ENCODE measurements around the gene KCTD7.
"Not testable (repeated sequence)": the region's sequence is repeated elsewhere in the genome, so short reads cannot be mapped to it uniquely, and the experiment has no call there.

KCTD7 gene

GRCh38 chr7:66683770-66684123, 55.1 kb downstream of the KCTD7 start:
- Histone ChIP-seq H3K27ac (ENCODE audit: low read depth, low read length) (no peak overlapping the region), H3K36me3 (ENCODE audit: control insufficient read depth, low read length) (peaks cover 6% of the 10 kb centered on the region; the same call in 1 of the 2 replicates), H3F3A (ENCODE audit: control insufficient read depth, insufficient read depth) (peaks cover 18% of the 10 kb centered on the region), H3K79me2 (ENCODE audit: control insufficient read depth, low read length) (peaks cover 78% of the 10 kb centered on the region), H3K9me2 (replicated peaks; ENCODE audit: control insufficient read depth, low read length) (no peaks in the 10 kb centered on the region), H3K4me1 (ENCODE audit: control insufficient read depth, low read length) (peaks cover 36% of the 10 kb centered on the region), H3K27me3 (ENCODE audit: control insufficient read depth, low read length) (no peaks in the 10 kb centered on the region), H4K20me1 (ENCODE audit: control insufficient read depth, insufficient read depth, low read depth, low read length) (no peaks in the 10 kb centered on the region), H3K9me3 (ENCODE audit: control insufficient read depth, insufficient read depth, low read length) (no peaks in the 10 kb centered on the region), H3K4me3 (ENCODE audit: low read length) (no peak overlapping the region), H3K4me2 (ENCODE audit: low read length) (no peak overlapping the region)
- TF ChIP-seq, protein P1, sequence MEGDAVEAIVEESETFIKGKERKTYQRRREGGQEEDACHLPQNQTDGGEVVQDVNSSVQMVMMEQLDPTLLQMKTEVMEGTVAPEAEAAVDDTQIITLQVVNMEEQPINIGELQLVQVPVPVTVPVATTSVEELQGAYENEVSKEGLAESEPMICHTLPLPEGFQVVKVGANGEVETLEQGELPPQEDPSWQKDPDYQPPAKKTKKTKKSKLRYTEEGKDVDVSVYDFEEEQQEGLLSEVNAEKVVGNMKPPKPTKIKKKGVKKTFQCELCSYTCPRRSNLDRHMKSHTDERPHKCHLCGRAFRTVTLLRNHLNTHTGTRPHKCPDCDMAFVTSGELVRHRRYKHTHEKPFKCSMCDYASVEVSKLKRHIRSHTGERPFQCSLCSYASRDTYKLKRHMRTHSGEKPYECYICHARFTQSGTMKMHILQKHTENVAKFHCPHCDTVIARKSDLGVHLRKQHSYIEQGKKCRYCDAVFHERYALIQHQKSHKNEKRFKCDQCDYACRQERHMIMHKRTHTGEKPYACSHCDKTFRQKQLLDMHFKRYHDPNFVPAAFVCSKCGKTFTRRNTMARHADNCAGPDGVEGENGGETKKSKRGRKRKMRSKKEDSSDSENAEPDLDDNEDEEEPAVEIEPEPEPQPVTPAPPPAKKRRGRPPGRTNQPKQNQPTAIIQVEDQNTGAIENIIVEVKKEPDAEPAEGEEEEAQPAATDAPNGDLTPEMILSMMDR (IDR thresholded peaks at IDR 0.05; ENCODE audit: low read depth, low read length, poor library complexity, severe bottlenecking) = no peak
- no peak for TF ChIP-seq EZH2phosphoT487 (IDR thresholded peaks at IDR 0.05; ENCODE audit: borderline replicate concordance, low read length)

DNA sequence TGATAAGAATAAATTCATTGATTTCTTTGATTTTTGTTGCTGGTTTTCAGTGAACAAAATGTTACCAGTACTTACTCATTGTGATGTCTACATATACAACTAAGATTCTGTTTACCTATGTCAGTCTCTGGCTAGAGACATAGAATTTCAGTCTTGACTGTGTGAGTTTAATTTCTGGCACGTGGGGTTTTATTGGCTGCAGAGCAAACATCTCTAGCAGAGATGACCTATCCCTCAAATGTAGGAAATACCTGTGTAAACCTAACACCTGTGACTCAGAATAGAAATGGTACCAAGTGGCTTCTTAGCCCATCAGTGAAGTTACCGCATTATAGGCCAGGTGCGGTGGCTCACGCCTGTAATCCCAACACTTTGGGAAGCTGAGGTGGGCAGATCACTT, 57.0 kb downstream of the KCTD7 start:
- not testable (repeated sequence) for H3K27ac ChIP-seq (ENCODE audit: low read depth, low read length); H3F3A ChIP-seq (ENCODE audit: control insufficient read depth, insufficient read depth); H3K4me3 ChIP-seq (ENCODE audit: low read length); H3K9me2 ChIP-seq (replicated peaks; ENCODE audit: control insufficient read depth, low read length); H4K20me1 ChIP-seq (ENCODE audit: control insufficient read depth, insufficient read depth, low read depth, low read length); H3K36me3 ChIP-seq (ENCODE audit: control insufficient read depth, low read length); H3K9me3 ChIP-seq (ENCODE audit: control insufficient read depth, insufficient read depth, low read length); H3K4me2 ChIP-seq (ENCODE audit: low read length); H3K27me3 ChIP-seq (ENCODE audit: control insufficient read depth, low read length)
- peaks cover 59% of the 10 kb centered on the region for H3K79me2 ChIP-seq (ENCODE audit: control insufficient read depth, low read length)
- H3K4me1 ChIP-seq (ENCODE audit: control insufficient read depth, low read length) = peaks cover 17% of the 10 kb centered on the region

GRCh38 chr7:66687186-66687585, 58.5 kb downstream of the KCTD7 start:
- Histone ChIP-seq H3K4me1 (ENCODE audit: control insufficient read depth, low read length) (peaks cover 10% of the 10 kb centered on the region), H3K4me2 (ENCODE audit: low read length) (no peak overlapping the region), H3K36me3 (ENCODE audit: control insufficient read depth, low read length) (peaks cover 3% of the 10 kb centered on the region; the same call in 1 of the 2 replicates), H3K27me3 (ENCODE audit: control insufficient read depth, low read length) (no peaks in the 10 kb centered on the region), H4K20me1 (ENCODE audit: control insufficient read depth, insufficient read depth, low read depth, low read length) (no peaks in the 10 kb centered on the region), H3K4me3 (ENCODE audit: low read length) (no peak overlapping the region), H3K27ac (ENCODE audit: low read depth, low read length) (no peak overlapping the region), H3K79me2 (ENCODE audit: control insufficient read depth, low read length) (peaks cover 47% of the 10 kb centered on the region), H3F3A (ENCODE audit: control insufficient read depth, insufficient read depth) (no peaks in the 10 kb centered on the region), H3K9me3 (ENCODE audit: control insufficient read depth, insufficient read depth, low read length) (no peaks in the 10 kb centered on the region), H3K9me2 (replicated peaks; ENCODE audit: control insufficient read depth, low read length) (no peaks in the 10 kb centered on the region)
- no peak for TF ChIP-seq EZH2phosphoT487 (IDR thresholded peaks at IDR 0.05; ENCODE audit: borderline replicate concordance, low read length)
- TF ChIP-seq, protein P1 (IDR thresholded peaks at IDR 0.05; ENCODE audit: low read depth, low read length, poor library complexity, severe bottlenecking) = no peak

GRCh38 chr7:66687672-66688071, 59.0 kb downstream of the KCTD7 start:
- not testable (repeated sequence) for H3F3A ChIP-seq (ENCODE audit: control insufficient read depth, insufficient read depth); H3K4me3 ChIP-seq (ENCODE audit: low read length); H4K20me1 ChIP-seq (ENCODE audit: control insufficient read depth, insufficient read depth, low read depth, low read length); H3K27me3 ChIP-seq (ENCODE audit: control insufficient read depth, low read length); H3K36me3 ChIP-seq (ENCODE audit: control insufficient read depth, low read length); H3K4me2 ChIP-seq (ENCODE audit: low read length); H3K4me1 ChIP-seq (ENCODE audit: control insufficient read depth, low read length); H3K9me2 ChIP-seq (replicated peaks; ENCODE audit: control insufficient read depth, low read length); H3K9me3 ChIP-seq (ENCODE audit: control insufficient read depth, insufficient read depth, low read length); H3K27ac ChIP-seq (ENCODE audit: low read depth, low read length)
- H3K79me2 ChIP-seq (ENCODE audit: control insufficient read depth, low read length) = peaks cover 42% of the 10 kb centered on the region
